Cardiac atrium fibroblast (primary cell): ENCODE results near the gene CRYZL1. TPM values are rescaled to one million over a fixed set of nuclear protein-coding genes. Genes with fewer than 3 reads are reported as not detected.

Experiments used
- total RNA-seq: library from RNA; depleted of rRNA; stranded (reverse); fragments of >200 nt; gene quantifications from 2 replicates; pipeline ENCODE4 v1.2.3, GENCODE V29; 2015

CRYZL1 gene
- 11.9 and 22.2 TPM in 2 replicates for total RNA-seq

DNA sequence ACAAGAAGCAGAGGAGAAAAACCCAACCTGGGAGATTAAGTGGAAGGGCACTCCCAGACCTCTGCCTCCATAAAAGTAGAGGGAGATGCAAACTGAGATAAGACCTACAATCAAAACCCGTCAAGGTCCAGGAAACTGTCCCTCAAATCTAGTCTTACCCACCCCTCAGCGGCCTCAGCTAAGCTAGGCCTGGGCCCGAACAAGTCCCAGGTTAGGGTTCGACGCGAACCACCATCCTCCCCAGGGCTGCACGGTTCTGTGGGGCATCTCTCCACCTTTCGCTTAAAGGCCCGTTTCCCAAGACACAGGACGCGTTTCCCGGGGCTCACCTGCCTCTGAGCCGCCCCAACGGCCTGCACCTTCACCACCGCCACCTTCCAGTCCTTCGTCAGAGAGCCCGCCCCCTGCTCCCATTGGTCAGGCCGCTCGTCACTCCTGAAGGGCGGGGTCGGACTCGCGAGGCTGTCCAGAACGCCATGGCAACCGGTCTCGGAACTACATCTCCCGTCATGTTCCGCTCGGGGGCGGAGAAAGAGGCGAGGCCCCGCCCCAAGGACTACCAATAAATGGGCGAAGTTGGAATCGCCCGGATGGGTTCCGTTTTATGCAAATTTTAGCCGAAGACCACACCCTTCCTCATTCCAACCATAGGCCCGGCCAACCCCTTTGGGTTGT lies at the start of gene CRYZL1:
Gene CRYZL1, minus strand, starts transcription at position 390 of the 675 bp plus-strand sequence. CDS start 10,190 bp downstream, outside the sequence.

GRCh38 chr21:33642027-33642895 lies 720 bp upstream of the CRYZL1 start, which contains the start of gene ITSN1:
Gene ITSN1, plus strand, starts transcription at chr21:33642501. Its CDS starts 76,328 bp downstream, at chr21:33718829.

GRCh38 chr21:33588485-33589335 lies 52.8 kb downstream of the CRYZL1 start, which contains the start of gene DONSON:
Gene DONSON, minus strand, starts transcription at chr21:33588684. Its CDS starts 43 bp downstream, at chr21:33588641.

GRCh38 chr21:33542640-33543504 lies 98.7 kb downstream of the CRYZL1 start, which contains the start of gene SON:
Gene SON, plus strand, starts transcription at chr21:33543038. Its CDS starts 55 bp downstream, at chr21:33543093.

GRCh38 chr21:33541756-33542639 lies 99.5 kb downstream of the CRYZL1 start, which contains the start of gene GART:
Gene GART, minus strand, starts transcription at chr21:33542117. Its CDS starts 2,802 bp downstream, at chr21:33539315.

Other genes with a start within 250 kb of the CRYZL1 start
- 56.3 and 72.7 TPM in 2 replicates for gene IFNGR2, start 238.3 kb downstream of the CRYZL1 start, total RNA-seq
- gene TMEM50B, start 161.8 kb downstream of the CRYZL1 start, total RNA-seq = 20.3 and 20.4 TPM in 2 replicates
- gene DNAJC28, start 150.0 kb downstream of the CRYZL1 start, total RNA-seq = 0.72 and 0.81 TPM in 2 replicates
- 52.7 and 57.0 TPM in 2 replicates for gene GART, start 99.6 kb downstream of the CRYZL1 start, total RNA-seq
- 73.8 and 89.7 TPM in 2 replicates for gene SON, start 98.7 kb downstream of the CRYZL1 start, total RNA-seq
- 7.9 and 15.2 TPM in 2 replicates for gene DONSON, start 53.1 kb downstream of the CRYZL1 start, total RNA-seq
- gene ITSN1, start 760 bp upstream of the CRYZL1 start, total RNA-seq = 62.9 and 117 TPM in 2 replicates